KMS-11 (cell line): Measurements from ENCODE around the gene PBX2.

Experiments used
- H2AFZ ChIP-seq: fragments of 200-600 bp; sonication (generic); 2 replicates; pipeline ENCODE4 v1.6.1; 2016; ENCODE audit warnings: antibody characterized with exemption, mixed run types, low read depth
- H3K27ac ChIP-seq: fragments of 200-600 bp; sonication (generic); 2 replicates; pipeline ENCODE4 v1.6.1; 2016; ENCODE audit warnings: mild to moderate bottlenecking, mixed run types
- H3K27me3 ChIP-seq: fragments of 200-600 bp; sonication (generic); 2 replicates; pipeline ENCODE4 v1.6.1; 2017; ENCODE audit warnings: mild to moderate bottlenecking, low read depth, mixed run types, moderate library complexity; ENCODE audit not compliant: insufficient read depth
- H3K36me3 ChIP-seq: fragments of 200-600 bp; sonication (generic); 2 replicates; pipeline ENCODE4 v1.6.1; 2017; ENCODE audit warnings: mild to moderate bottlenecking, mixed run types; ENCODE audit not compliant: insufficient read depth
- H3K4me1 ChIP-seq: fragments of 200-600 bp; sonication (generic); 2 replicates; pipeline ENCODE4 v1.6.1; 2016; ENCODE audit warnings: mild to moderate bottlenecking, low read depth, mixed run types; ENCODE audit not compliant: poor library complexity, severe bottlenecking
- H3K4me2 ChIP-seq: fragments of 200-600 bp; sonication (generic); 2 replicates; pipeline ENCODE4 v1.7.0; 2016; ENCODE audit warnings: mild to moderate bottlenecking, mixed run types
- H3K4me3 ChIP-seq: fragments of 200-600 bp; sonication (generic); IDR thresholded peaks from 2 replicates; pipeline ENCODE4 v1.6.1; 2017; ENCODE audit warnings: low read depth, low read length, mixed read lengths; ENCODE audit not compliant: insufficient read depth
- H3K79me2 ChIP-seq: fragments of 200-600 bp; sonication (generic); 2 replicates; pipeline ENCODE4 v1.6.1; 2016; ENCODE audit warnings: low read depth, mixed run types; ENCODE audit not compliant: insufficient read depth
- H3K9ac ChIP-seq: fragments of 200-600 bp; sonication (generic); 2 replicates; pipeline ENCODE4 v1.6.1; 2016; ENCODE audit warnings: mild to moderate bottlenecking, mixed run types
- H4K20me1 ChIP-seq: fragments of 200-600 bp; sonication (generic); 2 replicates; pipeline ENCODE4 v1.6.1; 2016; ENCODE audit warnings: mild to moderate bottlenecking, mixed run types; ENCODE audit not compliant: insufficient read depth
- TF ChIP-seq, protein P1 (sequence below): fragments of 200-600 bp; sonication (generic); conservative IDR thresholded peaks from 2 replicates; pipeline ENCODE4 v1.6.1; 2017; ENCODE audit warnings: low read depth, mild to moderate bottlenecking, antibody characterized with exemption, low read length, moderate library complexity, mixed read lengths

The PBX2 gene

GRCh38 chr6:32175322-32175710 is 14.7 kb downstream of the PBX2 start:
- H2AFZ ChIP-seq = peak overlapping the region; percentile 75; the same call in 1 of the 2 replicates
- TF ChIP-seq, protein P1, sequence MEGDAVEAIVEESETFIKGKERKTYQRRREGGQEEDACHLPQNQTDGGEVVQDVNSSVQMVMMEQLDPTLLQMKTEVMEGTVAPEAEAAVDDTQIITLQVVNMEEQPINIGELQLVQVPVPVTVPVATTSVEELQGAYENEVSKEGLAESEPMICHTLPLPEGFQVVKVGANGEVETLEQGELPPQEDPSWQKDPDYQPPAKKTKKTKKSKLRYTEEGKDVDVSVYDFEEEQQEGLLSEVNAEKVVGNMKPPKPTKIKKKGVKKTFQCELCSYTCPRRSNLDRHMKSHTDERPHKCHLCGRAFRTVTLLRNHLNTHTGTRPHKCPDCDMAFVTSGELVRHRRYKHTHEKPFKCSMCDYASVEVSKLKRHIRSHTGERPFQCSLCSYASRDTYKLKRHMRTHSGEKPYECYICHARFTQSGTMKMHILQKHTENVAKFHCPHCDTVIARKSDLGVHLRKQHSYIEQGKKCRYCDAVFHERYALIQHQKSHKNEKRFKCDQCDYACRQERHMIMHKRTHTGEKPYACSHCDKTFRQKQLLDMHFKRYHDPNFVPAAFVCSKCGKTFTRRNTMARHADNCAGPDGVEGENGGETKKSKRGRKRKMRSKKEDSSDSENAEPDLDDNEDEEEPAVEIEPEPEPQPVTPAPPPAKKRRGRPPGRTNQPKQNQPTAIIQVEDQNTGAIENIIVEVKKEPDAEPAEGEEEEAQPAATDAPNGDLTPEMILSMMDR = no peak

DNA sequence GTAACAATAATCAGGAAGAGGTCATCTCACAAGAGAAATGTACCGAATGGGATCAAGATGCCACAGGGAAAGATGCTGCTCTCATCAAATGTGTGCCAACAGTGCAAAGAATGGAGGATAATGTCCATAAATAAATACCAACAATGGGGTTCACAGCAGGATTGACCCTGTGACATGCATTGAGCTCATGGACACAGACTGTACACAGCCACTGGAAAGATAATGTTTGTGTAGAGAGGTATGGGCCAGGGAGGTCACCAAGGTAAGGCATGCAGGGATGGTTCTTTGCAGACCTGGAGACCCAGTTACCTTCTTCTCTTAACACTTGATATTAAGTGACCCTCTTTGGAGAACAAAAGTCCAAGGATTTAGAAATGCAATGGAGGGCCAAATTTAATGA is 15.6 kb downstream of the PBX2 start:
- no peaks in the 10 kb centered on the region for H3K27me3 ChIP-seq
- H3K36me3 ChIP-seq = no peaks in the 10 kb centered on the region
- H3K4me3 ChIP-seq = no peak overlapping the region
- no peaks in the 10 kb centered on the region for H3K79me2 ChIP-seq
- no peak overlapping the region for H2AFZ ChIP-seq
- peak overlapping the region; percentile 76; the same call in 1 of the 2 replicates for H3K4me2 ChIP-seq
- TF ChIP-seq, protein P1 = no peak
- H3K27ac ChIP-seq = no peak overlapping the region
- no peaks in the 10 kb centered on the region for H4K20me1 ChIP-seq
- no peak overlapping the region for H3K9ac ChIP-seq
- H3K4me1 ChIP-seq = peaks cover 20% of the 10 kb centered on the region

More at GRCh38 chr6:32175322-32175710, 14.7 kb downstream of the PBX2 start:
- Histone ChIP-seq H3K79me2 (no peaks in the 10 kb centered on the region), H3K27ac (no peak overlapping the region), H3K4me1 (peaks cover 21% of the 10 kb centered on the region), H3K4me2 (peak overlapping the region; percentile 76), H3K36me3 (no peaks in the 10 kb centered on the region), H3K9ac (peak overlapping the region; percentile 68), H4K20me1 (no peaks in the 10 kb centered on the region), H3K4me3 (no peak overlapping the region), H3K27me3 (no peaks in the 10 kb centered on the region)

DNA sequence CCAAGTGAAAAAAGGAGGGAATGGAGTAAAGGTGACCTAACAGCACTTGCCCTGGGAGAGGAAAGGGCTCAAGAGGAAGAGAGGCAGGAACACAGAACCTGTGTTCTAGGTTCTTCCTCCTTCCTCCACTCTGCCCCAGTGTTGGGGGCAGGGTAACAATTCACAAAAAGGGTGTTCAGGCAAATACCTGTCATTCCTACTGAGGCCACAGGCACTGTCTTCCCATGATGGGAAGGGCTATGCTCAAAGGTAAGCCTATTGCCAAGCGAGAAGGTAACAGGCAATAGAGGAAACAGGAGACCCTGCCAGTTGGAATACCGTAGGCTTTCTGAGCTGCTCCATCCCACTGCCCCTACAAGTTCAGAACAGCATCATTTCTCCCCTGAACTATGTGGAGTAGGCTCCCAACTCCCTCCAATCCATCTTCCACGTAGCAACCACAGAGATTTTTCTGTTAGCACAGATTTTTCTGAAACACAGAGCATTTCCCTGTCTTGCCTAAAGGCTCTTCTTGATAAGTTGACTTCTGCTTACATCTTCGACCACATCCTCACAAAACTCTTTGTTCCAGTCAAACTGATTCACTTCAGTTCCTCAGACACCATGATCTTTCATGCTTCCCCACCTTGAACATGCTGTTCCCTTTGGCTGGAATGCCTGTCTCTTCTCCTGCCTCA is 16.8 kb downstream of the PBX2 start:
- Histone ChIP-seq H3K9ac (no peak overlapping the region), H3K36me3 (no peaks in the 10 kb centered on the region), H3K79me2 (no peaks in the 10 kb centered on the region), H3K4me1 (peaks cover 15% of the 10 kb centered on the region), H3K27ac (no peak overlapping the region), H2AFZ (no peak overlapping the region), H3K27me3 (no peaks in the 10 kb centered on the region), H3K4me3 (no peak overlapping the region), H3K4me2 (no peak overlapping the region), H4K20me1 (no peaks in the 10 kb centered on the region)
- TF ChIP-seq, protein P1 = no peak

DNA sequence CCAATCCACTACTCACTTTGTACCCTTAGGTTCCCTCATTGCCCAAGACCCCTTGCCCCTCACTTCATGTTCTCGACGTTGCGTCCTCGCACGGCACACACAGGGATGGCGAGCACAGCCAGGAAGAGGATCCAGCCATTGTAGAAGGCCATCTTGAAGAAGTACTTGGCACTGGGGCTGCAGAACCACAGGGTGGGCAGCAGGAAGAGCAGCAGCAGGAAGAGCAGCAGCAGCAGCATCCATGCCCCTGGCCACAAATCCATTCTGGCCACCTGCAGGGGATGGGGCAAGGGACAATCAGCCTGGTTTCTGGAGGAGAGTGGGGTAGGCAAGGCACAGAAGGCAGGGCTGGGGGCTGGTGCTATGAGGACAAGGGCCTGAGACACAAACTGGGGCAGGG is 18.8 kb downstream of the PBX2 start:
- Histone ChIP-seq H3K4me1 (peaks cover 6% of the 10 kb centered on the region), H2AFZ (no peak overlapping the region), H4K20me1 (no peaks in the 10 kb centered on the region), H3K4me3 (no peak overlapping the region), H3K9ac (no peak overlapping the region), H3K27me3 (no peaks in the 10 kb centered on the region), H3K36me3 (no peaks in the 10 kb centered on the region), H3K27ac (no peak overlapping the region), H3K4me2 (no peak overlapping the region), H3K79me2 (no peaks in the 10 kb centered on the region)
- TF ChIP-seq, protein P1 = no peak
